ENCODE results near the gene DUSP22.
A peak's percentile ranks its signal among the peaks of the same experiment; 100 is the strongest.

Gene DUSP22

DNA sequence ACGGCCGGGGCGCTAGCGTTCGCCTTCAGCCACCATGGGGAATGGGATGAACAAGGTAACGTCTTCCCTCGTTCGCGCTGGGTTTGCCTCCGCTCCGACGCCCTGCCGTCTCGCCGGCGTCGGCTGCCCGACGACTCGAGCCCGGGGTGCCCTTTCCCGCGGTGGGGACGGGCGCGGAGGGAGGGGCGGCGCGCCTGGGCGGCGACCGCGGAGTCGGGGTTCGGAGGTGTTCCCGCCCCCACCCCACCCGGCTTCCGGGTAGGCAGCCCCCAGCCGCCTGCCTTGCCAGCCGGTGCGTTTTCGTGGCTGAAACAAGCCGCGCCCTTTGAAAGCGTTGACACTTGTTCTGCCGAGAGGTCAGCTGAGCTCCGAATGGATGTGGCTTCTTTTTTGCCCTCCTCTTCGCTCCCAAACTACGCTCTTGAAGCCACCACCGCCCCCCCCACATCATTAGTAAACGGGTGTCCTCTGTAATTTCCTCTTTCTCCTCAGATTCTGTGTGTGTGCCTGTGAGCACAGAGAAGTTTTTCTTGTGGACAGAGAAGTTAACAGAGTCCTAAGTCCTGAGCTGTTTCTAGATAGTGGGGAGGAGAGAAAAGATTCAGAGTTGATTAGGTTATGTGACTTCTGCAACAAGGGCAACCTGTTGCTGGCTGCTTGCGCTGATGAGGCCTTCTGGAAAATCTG lies 362 bp downstream of the DUSP22 start:
- no peaks in the 10 kb centered on the region for H3K9me3 ChIP-seq (ENCODE audit: control insufficient read depth, low read length)
- peaks cover 31% of the 10 kb centered on the region for H3K4me1 ChIP-seq (ENCODE audit: control insufficient read depth, insufficient read depth, low read length)
- peak overlapping the region; percentile 32 for H3K4me3 ChIP-seq (ENCODE audit: low read length)
- H3K9ac ChIP-seq (ENCODE audit: low read length): peak overlapping the region; percentile 84
- H3K36me3 ChIP-seq (ENCODE audit: control insufficient read depth, insufficient read depth, low read length): no peaks in the 10 kb centered on the region
- no peaks in the 10 kb centered on the region for H3K27me3 ChIP-seq (ENCODE audit: control insufficient read depth, insufficient read depth, low read length)

- H3K27me3 ChIP-seq (ENCODE audit: control insufficient read depth, insufficient read depth, low read length): no peaks in the 10 kb centered on the region
- peak overlapping the region; percentile 32 for H3K4me3 ChIP-seq (ENCODE audit: low read length)
- peak overlapping the region; percentile 84 for H3K9ac ChIP-seq (ENCODE audit: low read length)
- no peaks in the 10 kb centered on the region for H3K36me3 ChIP-seq (ENCODE audit: control insufficient read depth, insufficient read depth, low read length)
- H3K4me1 ChIP-seq (ENCODE audit: control insufficient read depth, insufficient read depth, low read length): peaks cover 36% of the 10 kb centered on the region
- H3K9me3 ChIP-seq (ENCODE audit: control insufficient read depth, low read length): no peaks in the 10 kb centered on the region
These were observed 1.2 kb downstream of the DUSP22 start for GRCh38 chr6:293193-294174.

DNA sequence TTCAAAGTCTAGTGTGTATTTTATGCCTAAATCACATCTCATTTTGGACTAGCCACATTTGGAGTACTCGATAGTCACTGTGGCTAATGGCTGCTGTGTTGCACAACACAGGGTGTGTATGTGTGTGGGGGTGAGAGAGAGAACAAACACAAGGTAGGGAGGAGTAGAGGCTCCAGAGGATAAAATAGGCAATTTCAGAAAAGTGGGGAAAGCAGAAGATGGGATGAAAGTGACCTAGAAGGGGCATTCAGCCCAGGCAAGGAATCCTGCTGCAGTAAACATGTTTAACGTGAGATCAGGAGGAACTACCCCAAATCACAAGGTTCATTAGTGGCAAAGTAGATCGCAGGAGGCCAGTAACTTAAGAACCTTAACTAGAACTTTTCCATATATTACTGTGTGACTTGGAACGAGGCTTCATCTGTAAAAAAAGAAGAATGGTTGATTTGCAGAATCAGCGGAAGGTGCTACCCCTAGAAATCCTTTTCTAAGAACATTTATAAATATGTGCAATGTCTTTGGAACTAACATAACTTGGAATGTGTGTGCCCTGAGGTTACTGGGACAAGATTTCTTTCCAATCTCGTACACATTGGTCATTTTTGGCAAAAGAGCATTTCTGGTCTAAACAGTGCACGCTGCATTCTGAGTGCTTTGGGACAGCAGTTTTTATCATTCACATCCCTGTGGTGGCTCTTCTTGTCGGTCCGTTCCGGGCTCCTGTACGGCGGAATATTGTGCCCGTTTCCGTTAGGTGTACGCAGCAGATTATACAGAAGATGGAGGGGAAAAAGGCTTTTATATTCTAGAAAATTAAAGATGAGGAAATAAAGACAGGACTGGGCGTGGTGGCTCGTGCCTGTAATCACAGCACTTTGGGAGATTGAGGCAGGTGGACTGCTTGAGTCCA lies 2.6 kb downstream of the DUSP22 start:
- Histone ChIP-seq H3K9ac (ENCODE audit: low read length) (no peak overlapping the region), H3K4me1 (ENCODE audit: control insufficient read depth, insufficient read depth, low read length) (peaks cover 36% of the 10 kb centered on the region)

GRCh38 chr6:296151-297122 lies 4.2 kb downstream of the DUSP22 start:
- H3K36me3 ChIP-seq (ENCODE audit: control insufficient read depth, insufficient read depth, low read length): no peaks in the 10 kb centered on the region
- H3K4me1 ChIP-seq (ENCODE audit: control insufficient read depth, insufficient read depth, low read length): peaks cover 30% of the 10 kb centered on the region
- H3K9me3 ChIP-seq (ENCODE audit: control insufficient read depth, low read length): no peaks in the 10 kb centered on the region
- no peaks in the 10 kb centered on the region for H3K27me3 ChIP-seq (ENCODE audit: control insufficient read depth, insufficient read depth, low read length)
- H3K9ac ChIP-seq (ENCODE audit: low read length): no peak overlapping the region
- H3K4me3 ChIP-seq (ENCODE audit: low read length): no peak overlapping the region

More for the DNA sequence above, 2.6 kb downstream of the DUSP22 start:
- H3K9me3 ChIP-seq (ENCODE audit: control insufficient read depth, low read length): no peaks in the 10 kb centered on the region
- H3K27me3 ChIP-seq (ENCODE audit: control insufficient read depth, insufficient read depth, low read length): no peaks in the 10 kb centered on the region
- no peaks in the 10 kb centered on the region for H3K36me3 ChIP-seq (ENCODE audit: control insufficient read depth, insufficient read depth, low read length)
- H3K4me3 ChIP-seq (ENCODE audit: low read length): no peak overlapping the region

GRCh38 chr6:297571-298232 lies 5.4 kb downstream of the DUSP22 start:
- Histone ChIP-seq H3K27me3 (ENCODE audit: control insufficient read depth, insufficient read depth, low read length) (no peaks in the 10 kb centered on the region), H3K9me3 (ENCODE audit: control insufficient read depth, low read length) (no peaks in the 10 kb centered on the region), H3K36me3 (ENCODE audit: control insufficient read depth, insufficient read depth, low read length) (no peaks in the 10 kb centered on the region), H3K9ac (ENCODE audit: low read length) (no peak overlapping the region), H3K4me3 (ENCODE audit: low read length) (no peak overlapping the region), H3K4me1 (ENCODE audit: control insufficient read depth, insufficient read depth, low read length) (peaks cover 27% of the 10 kb centered on the region)

GRCh38 chr6:298233-299103 lies 6.2 kb downstream of the DUSP22 start:
- no peaks in the 10 kb centered on the region for H3K36me3 ChIP-seq (ENCODE audit: control insufficient read depth, insufficient read depth, low read length)
- H3K9me3 ChIP-seq (ENCODE audit: control insufficient read depth, low read length): no peaks in the 10 kb centered on the region
- no peaks in the 10 kb centered on the region for H3K27me3 ChIP-seq (ENCODE audit: control insufficient read depth, insufficient read depth, low read length)
- no peak overlapping the region for H3K9ac ChIP-seq (ENCODE audit: low read length)
- peaks cover 27% of the 10 kb centered on the region for H3K4me1 ChIP-seq (ENCODE audit: control insufficient read depth, insufficient read depth, low read length)
- H3K4me3 ChIP-seq (ENCODE audit: low read length): no peak overlapping the region

DNA sequence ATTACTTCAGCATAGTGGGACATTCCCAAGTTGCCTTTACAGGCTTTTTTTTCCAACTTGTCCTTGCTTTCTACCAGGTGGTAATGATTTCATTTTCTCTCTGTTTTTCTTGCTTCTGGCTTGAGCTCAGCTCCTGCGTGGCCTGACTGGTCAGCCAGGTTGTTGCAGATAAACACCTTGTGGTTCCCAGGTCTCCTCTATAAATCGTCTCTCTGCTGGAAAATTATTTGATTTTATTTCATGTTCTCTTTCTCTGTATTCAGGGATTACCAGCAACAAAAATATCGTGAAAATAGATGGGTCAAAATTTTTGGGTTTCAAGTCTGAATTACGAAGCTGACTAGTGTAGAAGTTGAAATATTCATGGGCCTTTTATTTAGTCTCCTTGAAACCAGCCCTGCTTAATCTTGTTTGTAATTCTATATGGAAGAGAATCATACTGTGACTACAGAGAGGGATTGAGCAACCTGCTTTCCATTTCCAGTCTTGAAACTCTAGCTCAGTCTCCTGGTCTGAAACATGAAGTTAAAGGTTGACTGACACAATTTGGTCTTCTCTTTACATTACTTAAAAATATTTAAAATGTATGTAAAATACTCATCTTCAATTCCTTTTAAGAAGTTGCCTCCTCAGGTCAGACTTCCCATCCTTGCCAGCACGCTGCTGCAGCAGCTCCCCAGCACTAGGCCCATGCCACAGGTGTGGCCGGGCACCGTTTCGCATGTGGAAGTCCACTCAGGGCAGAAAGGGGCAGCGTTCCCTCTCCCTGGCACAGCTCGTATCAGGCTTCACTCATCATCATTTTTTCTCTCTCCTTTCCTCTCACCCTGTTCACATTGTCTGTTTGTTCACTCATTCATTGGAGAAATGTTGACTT lies 7.1 kb downstream of the DUSP22 start:
- no peak overlapping the region for H3K4me3 ChIP-seq (ENCODE audit: low read length)
- H3K9ac ChIP-seq (ENCODE audit: low read length): no peak overlapping the region
- peaks cover 27% of the 10 kb centered on the region for H3K4me1 ChIP-seq (ENCODE audit: control insufficient read depth, insufficient read depth, low read length)
- H3K9me3 ChIP-seq (ENCODE audit: control insufficient read depth, low read length): no peaks in the 10 kb centered on the region
- no peaks in the 10 kb centered on the region for H3K27me3 ChIP-seq (ENCODE audit: control insufficient read depth, insufficient read depth, low read length)
- no peaks in the 10 kb centered on the region for H3K36me3 ChIP-seq (ENCODE audit: control insufficient read depth, insufficient read depth, low read length)

- Histone ChIP-seq H3K27me3 (ENCODE audit: control insufficient read depth, insufficient read depth, low read length) (no peaks in the 10 kb centered on the region), H3K9me3 (ENCODE audit: control insufficient read depth, low read length) (no peaks in the 10 kb centered on the region), H3K36me3 (ENCODE audit: control insufficient read depth, insufficient read depth, low read length) (no peaks in the 10 kb centered on the region), H3K4me3 (ENCODE audit: low read length) (no peak overlapping the region), H3K4me1 (ENCODE audit: control insufficient read depth, insufficient read depth, low read length) (peaks cover 34% of the 10 kb centered on the region), H3K9ac (ENCODE audit: low read length) (no peak overlapping the region)
These were observed 7.7 kb downstream of the DUSP22 start for GRCh38 chr6:300026-300425.

GRCh38 chr6:300494-301198 lies 8.4 kb downstream of the DUSP22 start:
- Histone ChIP-seq H3K27me3 (ENCODE audit: control insufficient read depth, insufficient read depth, low read length) (no peaks in the 10 kb centered on the region), H3K36me3 (ENCODE audit: control insufficient read depth, insufficient read depth, low read length) (no peaks in the 10 kb centered on the region), H3K9ac (ENCODE audit: low read length) (no peak overlapping the region), H3K4me1 (ENCODE audit: control insufficient read depth, insufficient read depth, low read length) (peaks cover 34% of the 10 kb centered on the region), H3K9me3 (ENCODE audit: control insufficient read depth, low read length) (no peaks in the 10 kb centered on the region), H3K4me3 (ENCODE audit: low read length) (no peak overlapping the region)

Measured in mucosa of stomach (tissue), 1 donor.